Progenitor cell of endocrine pancreas (in vitro differentiated cells): ENCODE data around the gene FAM180B. TPM values are rescaled to one million over a fixed set of nuclear protein-coding genes. Genes with fewer than 3 reads are reported as not detected.

Experiments used
- DNase-seq: peaks from one replicate; pipeline ENCODE4 v3.0.0; 2021; ENCODE audit warnings: low spot score; ENCODE audit not compliant: unreplicated experiment
- H3K27ac Mint-ChIP-seq: 2 replicates; pipeline ENCODE4 v1.8.0; 2021; ENCODE audit warnings: mild to moderate bottlenecking, moderate library complexity, mixed read lengths
- H3K27me3 Mint-ChIP-seq: 2 replicates; pipeline ENCODE4 v1.8.0; 2021; ENCODE audit warnings: mixed read lengths
- H3K36me3 Mint-ChIP-seq: 2 replicates; pipeline ENCODE4 v1.8.0; 2022; ENCODE audit warnings: mixed read lengths; ENCODE audit not compliant: insufficient read depth
- H3K4me1 Mint-ChIP-seq: 2 replicates; pipeline ENCODE4 v1.8.0; 2021; ENCODE audit warnings: low read depth, mixed read lengths
- H3K4me3 Mint-ChIP-seq: 2 replicates; pipeline ENCODE4 v1.8.0; 2021; ENCODE audit warnings: low read depth, mild to moderate bottlenecking, moderate library complexity, mixed read lengths
- H3K9me3 Mint-ChIP-seq: 2 replicates; pipeline ENCODE4 v1.8.0; 2021; ENCODE audit warnings: low read depth, mixed read lengths
- CTCF ChIP-seq: fragments of 200-600 bp; sonication (generic); IDR thresholded peaks from one replicate; pipeline ENCODE4 v1.5.0; 2021; ENCODE audit warnings: antibody characterized with exemption, mild to moderate bottlenecking; ENCODE audit not compliant: unreplicated experiment
- total RNA-seq: library from RNA; stranded (reverse); gene quantifications from 2 replicates; pipeline ENCODE4 v1.2.1, GENCODE V29; 2021

FAM180B gene
- total RNA-seq, 1 donor from 2014 or later, result 0.26 TPM

GRCh38 chr11:47571357-47571729, 15.1 kb upstream of the FAM180B start:
- Mint-ChIP-seq H3K4me3 (no peak overlapping the region), H3K27me3 (no peaks in the 10 kb centered on the region), H3K36me3 (peaks cover 17% of the 10 kb centered on the region), H3K4me1 (peaks cover 5% of the 10 kb centered on the region), H3K27ac (no peak overlapping the region), H3K9me3 (no peaks in the 10 kb centered on the region)
- TF ChIP-seq CTCF, result no peak
- no peak for DNase-seq

GRCh38 chr11:47571895-47572294, 14.6 kb upstream of the FAM180B start:
- no peaks in the 10 kb centered on the region for H3K9me3 Mint-ChIP-seq

GRCh38 chr11:47572715-47573255, 13.7 kb upstream of the FAM180B start:
- Mint-ChIP-seq H3K36me3 (peaks cover 20% of the 10 kb centered on the region), H3K27ac (no peak overlapping the region), H3K4me1 (peaks cover under 1% of the 10 kb centered on the region), H3K27me3 (no peaks in the 10 kb centered on the region), H3K9me3 (no peaks in the 10 kb centered on the region), H3K4me3 (no peak overlapping the region)
- no peak for TF ChIP-seq CTCF
- no peak for DNase-seq

More at GRCh38 chr11:47571895-47572294, 14.6 kb upstream of the FAM180B start:
- Mint-ChIP-seq H3K4me3 (no peak overlapping the region), H3K4me1 (no peaks in the 10 kb centered on the region), H3K36me3 (peaks cover 17% of the 10 kb centered on the region), H3K27me3 (no peaks in the 10 kb centered on the region), H3K27ac (no peak overlapping the region)
- TF ChIP-seq CTCF, result no peak
- DNase-seq, result no peak

- Mint-ChIP-seq H3K4me3 (no peak overlapping the region), H3K36me3 (peaks cover 20% of the 10 kb centered on the region), H3K9me3 (no peaks in the 10 kb centered on the region), H3K27ac (no peak overlapping the region), H3K27me3 (no peaks in the 10 kb centered on the region), H3K4me1 (peaks cover 5% of the 10 kb centered on the region)
- TF ChIP-seq CTCF, result no peak
- DNase-seq, result no peak
Measured at GRCh38 chr11:47573321-47573720, 13.2 kb upstream of the FAM180B start.

- Mint-ChIP-seq H3K27ac (peak overlapping the region; percentile 99), H3K4me1 (peaks cover 16% of the 10 kb centered on the region), H3K4me3 (peak overlapping the region; percentile 100), H3K9me3 (no peaks in the 10 kb centered on the region), H3K36me3 (peaks cover 20% of the 10 kb centered on the region), H3K27me3 (no peaks in the 10 kb centered on the region)
- TF ChIP-seq CTCF, result no peak
- no peak for DNase-seq
Measured at GRCh38 chr11:47577460-47578041, 8.9 kb upstream of the FAM180B start.
